Parathyroid adenoma (tissue), 2 donors: ENCODE results near the gene SMCR8.

Experiments
- H2AFZ ChIP-seq: fragments of 300-600 bp; sonication (generic); one replicate; pipeline ENCODE4 v1.7.0; 2017; ENCODE audit warnings: antibody characterized with exemption, mild to moderate bottlenecking
- H3K27ac ChIP-seq: fragments of 300-600 bp; sonication (generic); one replicate; pipeline ENCODE4 v1.7.0; 2017
- H3K27me3 ChIP-seq: fragments of 300-600 bp; sonication (generic); one replicate; pipeline ENCODE4 v1.7.0; 2017; ENCODE audit warnings: low read length; ENCODE audit not compliant: control insufficient read depth, insufficient read depth
- H3K36me3 ChIP-seq: fragments of 300-600 bp; sonication (generic); one replicate; pipeline ENCODE4 v1.7.0; 2017; ENCODE audit warnings: low read length; ENCODE audit not compliant: control insufficient read depth, insufficient read depth
- H3K4me1 ChIP-seq: fragments of 300-600 bp; sonication (generic); one replicate; pipeline ENCODE4 v1.7.0; 2017; ENCODE audit warnings: control low read depth
- H3K4me2 ChIP-seq: fragments of 300-600 bp; sonication (generic); one replicate; pipeline ENCODE4 v1.7.0; 2017; ENCODE audit warnings: low read length
- H3K4me3 ChIP-seq: fragments of 300-600 bp; sonication (generic); one replicate; pipeline ENCODE4 v1.7.0; 2017; ENCODE audit warnings: low read depth, low read length
- H3K79me2 ChIP-seq: fragments of 300-600 bp; sonication (generic); one replicate; pipeline ENCODE4 v1.7.0; 2017; ENCODE audit warnings: control low read depth
- H3K9ac ChIP-seq: fragments of 300-600 bp; sonication (generic); one replicate; pipeline ENCODE4 v1.7.0; 2017; ENCODE audit warnings: mild to moderate bottlenecking
- H3K9me3 ChIP-seq: fragments of 300-600 bp; sonication (generic); one replicate; pipeline ENCODE4 v1.7.0; 2017; ENCODE audit warnings: low read length; ENCODE audit not compliant: control insufficient read depth
- CTCF ChIP-seq: fragments of 300-600 bp; sonication (generic); IDR thresholded peaks from one replicate; pipeline ENCODE4 v1.7.0; 2017; ENCODE audit warnings: antibody characterized with exemption, mild to moderate bottlenecking
- donor health status: primary hyperparathyroidism.

The SMCR8 gene

GRCh38 chr17:18324140-18325050 is 9.3 kb downstream of the SMCR8 start:
- Histone ChIP-seq H3K4me1 (peaks cover 6% of the 10 kb centered on the region), H3K79me2 (peaks cover 35% of the 10 kb centered on the region), H3K36me3 (no peaks in the 10 kb centered on the region), H3K9ac (no peak overlapping the region), H3K27me3 (no peaks in the 10 kb centered on the region), H3K9me3 (no peaks in the 10 kb centered on the region), H3K27ac (no peak overlapping the region), H3K4me2 (no peak overlapping the region), H3K4me3 (no peak overlapping the region), H2AFZ (no peak overlapping the region)
- TF ChIP-seq CTCF = no peak

- Histone ChIP-seq H3K9ac (no peak overlapping the region), H3K4me2 (no peak overlapping the region), H2AFZ (no peak overlapping the region), H3K79me2 (peaks cover 22% of the 10 kb centered on the region), H3K27me3 (no peaks in the 10 kb centered on the region), H3K4me3 (no peak overlapping the region), H3K9me3 (no peaks in the 10 kb centered on the region), H3K36me3 (no peaks in the 10 kb centered on the region), H3K27ac (no peak overlapping the region), H3K4me1 (peaks cover 6% of the 10 kb centered on the region)
- no peak for TF ChIP-seq CTCF
These were observed 10.9 kb downstream of the SMCR8 start for GRCh38 chr17:18326039-18326438.

- no peak for TF ChIP-seq CTCF
- no peaks in the 10 kb centered on the region for H3K36me3 ChIP-seq
- H3K79me2 ChIP-seq = peaks cover 19% of the 10 kb centered on the region
These were observed 11.5 kb downstream of the SMCR8 start for GRCh38 chr17:18326572-18326971.

GRCh38 chr17:18327093-18327492 is 12.0 kb downstream of the SMCR8 start:
- Histone ChIP-seq H2AFZ (no peak overlapping the region), H3K4me2 (no peak overlapping the region), H3K79me2 (peaks cover 16% of the 10 kb centered on the region), H3K27me3 (no peaks in the 10 kb centered on the region), H3K4me1 (peaks cover 6% of the 10 kb centered on the region), H3K4me3 (no peak overlapping the region), H3K36me3 (no peaks in the 10 kb centered on the region), H3K27ac (no peak overlapping the region), H3K9me3 (no peaks in the 10 kb centered on the region), H3K9ac (no peak overlapping the region)
- no peak for TF ChIP-seq CTCF

More at GRCh38 chr17:18326572-18326971, 11.5 kb downstream of the SMCR8 start:
- H3K27ac ChIP-seq = no peak overlapping the region
- H3K9me3 ChIP-seq = no peaks in the 10 kb centered on the region
- H3K4me3 ChIP-seq = no peak overlapping the region
- H3K27me3 ChIP-seq = no peaks in the 10 kb centered on the region
- peaks cover 6% of the 10 kb centered on the region for H3K4me1 ChIP-seq
- H2AFZ ChIP-seq = no peak overlapping the region
- no peak overlapping the region for H3K9ac ChIP-seq
- no peak overlapping the region for H3K4me2 ChIP-seq

DNA sequence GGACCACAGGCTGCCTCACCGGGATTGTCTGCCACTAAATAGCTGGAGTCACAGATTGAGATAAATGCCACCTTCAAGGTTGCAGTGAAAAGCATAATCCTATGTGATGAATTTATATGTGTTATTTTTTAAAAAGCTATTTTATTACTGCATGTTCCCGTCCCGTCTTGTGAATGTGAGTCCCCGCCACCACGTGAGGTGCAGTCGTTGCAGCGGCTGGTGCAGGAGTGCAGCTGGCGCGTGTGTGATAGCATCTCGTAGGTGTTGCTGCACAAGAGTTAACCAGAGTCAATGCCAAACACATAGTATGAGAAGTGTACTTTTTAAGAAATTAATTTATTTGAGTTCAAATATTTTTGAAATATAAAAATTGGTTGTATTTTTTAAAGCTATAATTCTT is 12.5 kb downstream of the SMCR8 start:
- H3K36me3 ChIP-seq = no peaks in the 10 kb centered on the region
- H3K4me3 ChIP-seq = no peak overlapping the region

More for the DNA sequence above, 12.5 kb downstream of the SMCR8 start:
- Histone ChIP-seq H3K27me3 (no peaks in the 10 kb centered on the region), H3K9me3 (no peaks in the 10 kb centered on the region), H3K4me2 (no peak overlapping the region), H2AFZ (no peak overlapping the region), H3K27ac (no peak overlapping the region), H3K4me1 (peaks cover 6% of the 10 kb centered on the region), H3K79me2 (peaks cover 12% of the 10 kb centered on the region), H3K9ac (no peak overlapping the region)
- TF ChIP-seq CTCF = no peak
